ENCODE results near the gene FBN1.

Gene FBN1

GRCh38 chr15:48442011-48442410, 203.5 kb downstream of the FBN1 start:
- TF ChIP-seq ESRRG (CRISPR knock-in tag; IDR thresholded peaks at IDR 0.05): no peak
- no peak for TF ChIP-seq TSHZ2 (CRISPR knock-in tag; IDR thresholded peaks at IDR 0.05)
- no peak for TF ChIP-seq RARB (CRISPR knock-in tag; IDR thresholded peaks at IDR 0.05)

GRCh38 chr15:48440084-48440483, 205.4 kb downstream of the FBN1 start:
- peak; percentile 62 for ATAC-seq
- 0 out of 2 replicates have a peak, but pooled peaks have one; percentile 21 for TF ChIP-seq ZFP3 (CRISPR knock-in tag; IDR thresholded peaks at IDR 0.05)
- no peak for TF ChIP-seq RARB (CRISPR knock-in tag; IDR thresholded peaks at IDR 0.05)

More at GRCh38 chr15:48442011-48442410, 203.5 kb downstream of the FBN1 start:
- no peak for ATAC-seq

- TF ChIP-seq RARB (CRISPR knock-in tag; IDR thresholded peaks at IDR 0.05) (no peak), TOX (CRISPR knock-in tag; IDR thresholded peaks at IDR 0.05; ENCODE audit: borderline replicate concordance) (no peak), ZNF8 (CRISPR knock-in tag; IDR thresholded peaks at IDR 0.05) (no peak), GLIS3 (CRISPR knock-in tag; IDR thresholded peaks at IDR 0.05) (no peak), ZNF70 (CRISPR knock-in tag; IDR thresholded peaks at IDR 0.05) (no peak), ZNF565 (CRISPR knock-in tag; conservative IDR thresholded peaks at IDR 0.05; ENCODE audit: low read depth) (no peak), PPARA (CRISPR knock-in tag; IDR thresholded peaks at IDR 0.05; ENCODE audit: borderline replicate concordance) (no peak), PATZ1 (CRISPR knock-in tag; IDR thresholded peaks at IDR 0.05; ENCODE audit: borderline replicate concordance) (no peak), SNAI2 (CRISPR knock-in tag; IDR thresholded peaks at IDR 0.05) (no peak), CREB5 (CRISPR knock-in tag; IDR thresholded peaks at IDR 0.05; ENCODE audit: low read depth) (no peak), ISL1 (CRISPR knock-in tag; IDR thresholded peaks at IDR 0.05) (no peak), CSRNP3 (CRISPR knock-in tag; IDR thresholded peaks at IDR 0.05) (no peak), OSR1 (CRISPR knock-in tag; IDR thresholded peaks at IDR 0.05) (no peak), POU6F1 (CRISPR knock-in tag; IDR thresholded peaks at IDR 0.05; ENCODE audit: borderline replicate concordance, low read depth) (no peak), TSHZ2 (CRISPR knock-in tag; IDR thresholded peaks at IDR 0.05) (no peak), BACH2 (CRISPR knock-in tag; IDR thresholded peaks at IDR 0.05; ENCODE audit: borderline replicate concordance) (no peak), ZFP3 (CRISPR knock-in tag; IDR thresholded peaks at IDR 0.05) (no peak), CSDC2 (CRISPR knock-in tag; IDR thresholded peaks at IDR 0.05) (no peak), ARNTL (CRISPR knock-in tag; IDR thresholded peaks at IDR 0.05; ENCODE audit: borderline replicate concordance, low read depth) (no peak)
These were observed 208.3 kb downstream of the FBN1 start for GRCh38 chr15:48437178-48437577.

More at GRCh38 chr15:48437178-48437577, 208.3 kb downstream of the FBN1 start:
- ATAC-seq: no peak
